ENCODE measurements around the gene TNKS1BP1. TPM values are rescaled to one million over a fixed set of nuclear protein-coding genes. Genes with fewer than 3 reads are reported as not detected.

TNKS1BP1 gene
- total RNA-seq, 1 donor from 2014 or later, result 11.7 TPM

DNA sequence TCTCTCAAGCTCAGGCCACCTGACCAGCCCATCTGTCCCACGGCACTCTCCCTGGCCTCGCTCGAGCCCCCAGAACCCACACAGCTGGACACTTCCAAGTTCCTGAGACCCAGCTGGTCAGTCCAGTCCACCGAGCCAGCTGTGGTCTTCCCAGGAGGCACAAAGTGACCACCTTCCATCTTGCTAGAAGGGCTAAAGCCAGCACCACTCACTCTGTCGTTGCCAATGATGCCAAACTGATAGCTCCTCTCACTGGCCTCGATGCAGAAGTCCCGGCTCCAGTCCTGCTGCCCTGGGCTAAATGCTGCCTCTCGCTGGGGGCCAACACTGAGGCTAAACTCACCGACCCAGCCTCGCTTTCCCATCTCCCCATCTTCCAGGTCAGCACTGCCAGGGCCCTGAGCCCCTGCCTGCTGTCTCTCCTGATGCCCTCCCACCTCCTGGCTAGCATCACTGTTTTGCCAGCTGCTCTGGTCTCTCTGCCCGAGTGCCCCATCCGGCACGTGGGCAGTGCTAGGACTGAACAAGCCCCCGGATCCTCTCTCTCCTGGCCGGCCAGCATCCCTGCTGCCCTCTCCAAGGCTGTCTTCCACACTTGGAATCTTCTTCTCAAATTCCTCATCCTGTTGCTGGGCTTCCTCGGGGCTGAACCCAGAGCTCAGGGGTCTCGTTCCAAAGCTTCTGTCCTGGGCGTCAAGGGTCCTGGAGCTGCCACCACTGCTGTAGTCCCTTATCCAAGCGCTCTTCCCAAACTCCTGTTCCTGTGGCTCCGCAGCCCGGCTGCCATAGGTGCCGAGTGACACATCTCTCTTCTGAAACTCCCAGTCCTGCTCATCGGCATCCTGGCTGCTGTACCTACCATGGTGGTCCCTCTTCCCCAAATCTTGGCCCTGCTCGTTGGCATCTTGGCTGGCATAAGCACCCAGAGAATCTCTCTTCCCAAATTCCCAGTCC lies 15.4 kb downstream of the TNKS1BP1 start:
- H2AFZ ChIP-seq (replicated peaks), result no peak overlapping the region
- peaks cover 57% of the 10 kb centered on the region for H4K20me1 ChIP-seq (ENCODE audit: low read depth)
- H3K9ac ChIP-seq, result no peak overlapping the region
- H3K4me1 Mint-ChIP-seq, result peaks cover 34% of the 10 kb centered on the region
- H3K27ac ChIP-seq, result no peak overlapping the region
- TF ChIP-seq CTCF (IDR thresholded peaks at IDR 0.05), result no peak
- TF ChIP-seq EZH2 (IDR thresholded peaks at IDR 0.05), result no peak
- TF ChIP-seq EZH2phosphoT487 (IDR thresholded peaks at IDR 0.05), result no peak
- H3K27ac Mint-ChIP-seq, result no peak overlapping the region
- H3K36me3 Mint-ChIP-seq, result peaks cover 32% of the 10 kb centered on the region
- no peak for DNase-seq (ENCODE audit: low spot score)
- peaks cover 37% of the 10 kb centered on the region for H3K79me2 ChIP-seq (ENCODE audit: low read depth)
- no peaks in the 10 kb centered on the region for H3K36me3 ChIP-seq
- H3K27me3 ChIP-seq, result no peaks in the 10 kb centered on the region
- H3F3A ChIP-seq (ENCODE audit: low read depth), result peaks cover 15% of the 10 kb centered on the region
- no peaks in the 10 kb centered on the region for H3K9me3 Mint-ChIP-seq
- no peak overlapping the region for H3K4me3 ChIP-seq
- H3K4me2 ChIP-seq, result no peak overlapping the region
- H3K9me3 ChIP-seq (ENCODE audit: low read depth), result no peaks in the 10 kb centered on the region
- H3K27me3 Mint-ChIP-seq (ENCODE audit: insufficient read depth, low read depth), result peaks cover 7% of the 10 kb centered on the region
- H3K4me3 Mint-ChIP-seq, result peak overlapping the region; percentile 66
- H3K4me1 ChIP-seq, result peaks cover 5% of the 10 kb centered on the region

GRCh38 chr11:57308426-57309060 lies 16.2 kb downstream of the TNKS1BP1 start:
- no peak overlapping the region for H3K9ac ChIP-seq
- peaks cover 36% of the 10 kb centered on the region for H3K36me3 Mint-ChIP-seq
- no peak overlapping the region for H3K4me3 ChIP-seq
- H3K4me3 Mint-ChIP-seq, result no peak overlapping the region
- peaks cover 51% of the 10 kb centered on the region for H4K20me1 ChIP-seq (ENCODE audit: low read depth)
- H3F3A ChIP-seq (ENCODE audit: low read depth), result peaks cover 15% of the 10 kb centered on the region
- H3K27me3 ChIP-seq, result no peaks in the 10 kb centered on the region
- H3K4me1 ChIP-seq, result peaks cover 5% of the 10 kb centered on the region
- no peak overlapping the region for H3K27ac Mint-ChIP-seq
- no peaks in the 10 kb centered on the region for H3K36me3 ChIP-seq
- peaks cover 26% of the 10 kb centered on the region for H3K4me1 Mint-ChIP-seq
- no peak overlapping the region for H3K4me2 ChIP-seq
- no peaks in the 10 kb centered on the region for H3K9me3 ChIP-seq (ENCODE audit: low read depth)
- peaks cover 37% of the 10 kb centered on the region for H3K79me2 ChIP-seq (ENCODE audit: low read depth)
- no peak for DNase-seq (ENCODE audit: low spot score)
- TF ChIP-seq CTCF (IDR thresholded peaks at IDR 0.05), result no peak
- TF ChIP-seq EZH2 (IDR thresholded peaks at IDR 0.05), result no peak
- no peak for TF ChIP-seq EZH2phosphoT487 (IDR thresholded peaks at IDR 0.05)
- no peaks in the 10 kb centered on the region for H3K9me3 Mint-ChIP-seq
- H3K27ac ChIP-seq, result no peak overlapping the region
- H3K27me3 Mint-ChIP-seq (ENCODE audit: insufficient read depth, low read depth), result peaks cover 7% of the 10 kb centered on the region
- no peak overlapping the region for H2AFZ ChIP-seq (replicated peaks)

DNA sequence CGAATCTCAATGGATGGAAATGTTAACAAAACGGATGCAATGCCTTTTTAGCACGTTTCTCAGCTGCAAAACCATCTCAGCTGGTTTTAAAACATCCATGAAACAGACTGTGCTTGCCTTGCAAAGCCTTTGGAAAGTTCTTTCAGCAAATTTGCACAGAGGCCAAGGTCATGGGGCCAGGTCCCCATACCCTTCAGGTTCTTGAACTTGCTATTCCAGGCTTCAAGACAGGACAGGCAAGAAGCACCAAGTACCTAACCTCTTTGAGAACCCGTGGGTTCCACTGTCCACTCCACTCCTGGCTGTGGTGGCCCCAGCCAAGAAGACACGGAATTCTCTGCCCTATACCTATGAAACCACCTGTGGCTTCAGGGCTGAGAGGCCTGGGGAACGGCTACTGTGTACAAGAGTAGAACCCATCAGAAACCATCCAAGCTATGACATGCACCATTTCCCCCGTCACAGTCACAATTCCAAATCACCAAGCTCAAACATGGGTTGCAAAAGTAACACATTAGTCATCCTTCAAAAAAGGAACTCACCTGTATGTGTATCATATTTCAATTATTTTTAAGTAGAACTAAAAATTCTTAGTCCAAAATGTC lies 17.0 kb downstream of the TNKS1BP1 start:
- Histone ChIP-seq H3K4me2 (no peak overlapping the region), H3K27me3 (no peaks in the 10 kb centered on the region), H4K20me1 (ENCODE audit: low read depth) (peaks cover 54% of the 10 kb centered on the region), H3K4me3 (no peak overlapping the region), H3K36me3 (no peaks in the 10 kb centered on the region), H3K4me1 (peaks cover 5% of the 10 kb centered on the region), H3K9ac (no peak overlapping the region), H3F3A (ENCODE audit: low read depth) (peaks cover 15% of the 10 kb centered on the region), H2AFZ (replicated peaks) (no peak overlapping the region), H3K27ac (no peak overlapping the region), H3K79me2 (ENCODE audit: low read depth) (peaks cover 37% of the 10 kb centered on the region), H3K9me3 (ENCODE audit: low read depth) (no peaks in the 10 kb centered on the region)
- no peak overlapping the region for H3K27ac Mint-ChIP-seq
- peaks cover 26% of the 10 kb centered on the region for H3K4me1 Mint-ChIP-seq
- H3K9me3 Mint-ChIP-seq, result no peaks in the 10 kb centered on the region
- peaks cover 7% of the 10 kb centered on the region for H3K27me3 Mint-ChIP-seq (ENCODE audit: insufficient read depth, low read depth)
- H3K4me3 Mint-ChIP-seq, result no peak overlapping the region
- TF ChIP-seq EZH2phosphoT487 (IDR thresholded peaks at IDR 0.05), result no peak
- no peak for TF ChIP-seq EZH2 (IDR thresholded peaks at IDR 0.05)
- no peak for TF ChIP-seq CTCF (IDR thresholded peaks at IDR 0.05)
- DNase-seq (ENCODE audit: low spot score), result no peak
- peaks cover 42% of the 10 kb centered on the region for H3K36me3 Mint-ChIP-seq
